Parathyroid adenoma (tissue), 2 donors: Measurements from ENCODE around the gene RBKS.

Experiments used
- H2AFZ ChIP-seq: fragments of 300-600 bp; sonication (generic); one replicate; pipeline ENCODE4 v1.7.0; 2017; ENCODE audit warnings: antibody characterized with exemption, mild to moderate bottlenecking
- H3K27ac ChIP-seq: fragments of 300-600 bp; sonication (generic); one replicate; pipeline ENCODE4 v1.7.0; 2017
- H3K27me3 ChIP-seq: fragments of 300-600 bp; sonication (generic); one replicate; pipeline ENCODE4 v1.7.0; 2017; ENCODE audit warnings: low read length; ENCODE audit not compliant: control insufficient read depth, insufficient read depth
- H3K36me3 ChIP-seq: fragments of 300-600 bp; sonication (generic); one replicate; pipeline ENCODE4 v1.7.0; 2017; ENCODE audit warnings: low read length; ENCODE audit not compliant: control insufficient read depth, insufficient read depth
- H3K4me1 ChIP-seq: fragments of 300-600 bp; sonication (generic); one replicate; pipeline ENCODE4 v1.7.0; 2017; ENCODE audit warnings: control low read depth
- H3K4me2 ChIP-seq: fragments of 300-600 bp; sonication (generic); one replicate; pipeline ENCODE4 v1.7.0; 2017; ENCODE audit warnings: low read length
- H3K4me3 ChIP-seq: fragments of 300-600 bp; sonication (generic); one replicate; pipeline ENCODE4 v1.7.0; 2017; ENCODE audit warnings: low read depth, low read length
- H3K79me2 ChIP-seq: fragments of 300-600 bp; sonication (generic); one replicate; pipeline ENCODE4 v1.7.0; 2017; ENCODE audit warnings: control low read depth
- H3K9ac ChIP-seq: fragments of 300-600 bp; sonication (generic); one replicate; pipeline ENCODE4 v1.7.0; 2017; ENCODE audit warnings: mild to moderate bottlenecking
- H3K9me3 ChIP-seq: fragments of 300-600 bp; sonication (generic); one replicate; pipeline ENCODE4 v1.7.0; 2017; ENCODE audit warnings: low read length; ENCODE audit not compliant: control insufficient read depth
- TF ChIP-seq, protein P1 (sequence below): fragments of 300-600 bp; sonication (generic); IDR thresholded peaks from one replicate; pipeline ENCODE4 v1.7.0; 2017; ENCODE audit warnings: antibody characterized with exemption, mild to moderate bottlenecking
- donor health status: primary hyperparathyroidism.

Gene RBKS

DNA sequence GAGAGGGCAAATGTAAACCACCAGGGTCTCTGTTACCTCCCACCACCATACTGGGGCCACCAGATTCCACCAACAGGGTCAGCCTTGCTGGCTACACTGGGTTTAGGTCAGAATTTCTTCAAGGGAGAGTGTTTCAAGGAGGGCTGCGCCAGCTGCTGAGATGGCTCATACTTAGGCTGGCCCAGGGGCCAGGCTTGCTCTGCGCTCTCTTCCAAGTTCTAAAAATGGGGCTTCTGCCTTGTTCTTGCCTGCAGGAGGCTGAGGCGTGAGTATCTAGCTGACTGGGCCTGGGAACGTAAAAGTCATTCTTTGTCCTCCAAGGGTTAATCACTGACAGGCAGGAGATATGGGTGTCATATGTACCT lies 90.6 kb downstream of the RBKS start:
- no peaks in the 10 kb centered on the region for H3K9me3 ChIP-seq
- H3K9ac ChIP-seq, result no peak overlapping the region
- H3K4me1 ChIP-seq, result no peaks in the 10 kb centered on the region
- TF ChIP-seq, protein P1, sequence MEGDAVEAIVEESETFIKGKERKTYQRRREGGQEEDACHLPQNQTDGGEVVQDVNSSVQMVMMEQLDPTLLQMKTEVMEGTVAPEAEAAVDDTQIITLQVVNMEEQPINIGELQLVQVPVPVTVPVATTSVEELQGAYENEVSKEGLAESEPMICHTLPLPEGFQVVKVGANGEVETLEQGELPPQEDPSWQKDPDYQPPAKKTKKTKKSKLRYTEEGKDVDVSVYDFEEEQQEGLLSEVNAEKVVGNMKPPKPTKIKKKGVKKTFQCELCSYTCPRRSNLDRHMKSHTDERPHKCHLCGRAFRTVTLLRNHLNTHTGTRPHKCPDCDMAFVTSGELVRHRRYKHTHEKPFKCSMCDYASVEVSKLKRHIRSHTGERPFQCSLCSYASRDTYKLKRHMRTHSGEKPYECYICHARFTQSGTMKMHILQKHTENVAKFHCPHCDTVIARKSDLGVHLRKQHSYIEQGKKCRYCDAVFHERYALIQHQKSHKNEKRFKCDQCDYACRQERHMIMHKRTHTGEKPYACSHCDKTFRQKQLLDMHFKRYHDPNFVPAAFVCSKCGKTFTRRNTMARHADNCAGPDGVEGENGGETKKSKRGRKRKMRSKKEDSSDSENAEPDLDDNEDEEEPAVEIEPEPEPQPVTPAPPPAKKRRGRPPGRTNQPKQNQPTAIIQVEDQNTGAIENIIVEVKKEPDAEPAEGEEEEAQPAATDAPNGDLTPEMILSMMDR, result no peak
- no peaks in the 10 kb centered on the region for H3K79me2 ChIP-seq
- no peak overlapping the region for H2AFZ ChIP-seq
- no peaks in the 10 kb centered on the region for H3K36me3 ChIP-seq
- H3K4me2 ChIP-seq, result no peak overlapping the region
- no peak overlapping the region for H3K27ac ChIP-seq
- H3K4me3 ChIP-seq, result no peak overlapping the region
- H3K27me3 ChIP-seq, result no peaks in the 10 kb centered on the region

DNA sequence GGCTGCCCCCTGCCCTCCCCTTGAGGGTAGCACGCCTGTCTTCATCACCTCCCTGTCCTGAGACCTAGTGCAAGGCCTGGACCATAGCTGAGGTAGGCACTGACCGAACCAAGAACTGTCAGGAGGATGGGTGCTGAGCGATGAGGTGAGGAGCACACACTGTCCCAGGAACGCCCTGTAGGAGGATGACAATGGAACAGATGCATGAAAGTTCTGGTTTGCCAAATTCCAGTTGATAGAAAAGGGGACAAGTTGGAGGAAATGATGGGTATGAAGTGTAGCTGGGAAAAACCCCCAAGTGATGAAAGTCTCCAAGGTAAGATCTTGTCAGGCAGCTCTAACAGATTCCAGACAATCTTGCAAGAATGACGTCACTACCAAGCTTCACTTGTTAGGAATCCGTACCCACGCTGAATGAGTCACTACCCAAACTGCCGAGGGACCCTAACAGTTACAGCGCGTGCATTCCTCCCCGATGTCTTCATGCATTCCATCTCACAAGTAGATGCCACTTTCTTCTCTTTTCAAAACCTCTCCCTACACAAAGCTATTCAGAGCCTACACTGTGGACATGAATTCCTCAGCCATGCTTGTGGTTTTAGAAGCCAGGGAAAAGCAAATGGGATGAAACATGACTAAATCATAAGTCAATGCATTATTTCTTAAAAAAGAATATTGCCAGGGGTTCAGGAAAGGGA lies 91.1 kb downstream of the RBKS start:
- Histone ChIP-seq H3K9me3 (no peaks in the 10 kb centered on the region), H3K79me2 (no peaks in the 10 kb centered on the region), H3K4me3 (no peak overlapping the region), H2AFZ (no peak overlapping the region), H3K27me3 (no peaks in the 10 kb centered on the region), H3K4me2 (no peak overlapping the region), H3K27ac (no peak overlapping the region), H3K4me1 (no peaks in the 10 kb centered on the region), H3K9ac (no peak overlapping the region), H3K36me3 (no peaks in the 10 kb centered on the region)
- TF ChIP-seq, protein P1, result no peak

DNA sequence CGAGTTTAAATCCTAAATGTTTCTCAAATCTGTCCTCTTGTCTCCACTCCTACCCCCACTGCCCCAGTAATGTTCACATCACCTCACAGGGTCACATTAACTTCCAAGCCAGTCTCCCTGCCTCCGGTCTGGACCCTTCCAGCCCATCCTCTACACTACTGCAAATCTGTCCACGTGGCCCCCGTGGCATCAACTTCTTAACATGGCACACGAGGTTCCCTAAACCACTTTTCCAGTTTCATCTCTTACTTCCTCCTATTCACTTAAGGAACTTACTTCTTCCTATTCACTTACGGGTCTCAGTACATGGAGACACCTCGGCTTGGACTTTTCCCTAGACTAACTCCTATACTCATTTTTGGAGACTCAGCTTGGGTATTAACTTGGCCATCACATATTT lies 91.7 kb downstream of the RBKS start:
- Histone ChIP-seq H3K4me1 (no peaks in the 10 kb centered on the region), H3K27me3 (no peaks in the 10 kb centered on the region), H3K79me2 (no peaks in the 10 kb centered on the region), H3K4me2 (no peak overlapping the region), H3K36me3 (no peaks in the 10 kb centered on the region), H2AFZ (no peak overlapping the region), H3K9ac (no peak overlapping the region), H3K27ac (no peak overlapping the region), H3K9me3 (no peaks in the 10 kb centered on the region), H3K4me3 (no peak overlapping the region)
- TF ChIP-seq, protein P1, result no peak

DNA sequence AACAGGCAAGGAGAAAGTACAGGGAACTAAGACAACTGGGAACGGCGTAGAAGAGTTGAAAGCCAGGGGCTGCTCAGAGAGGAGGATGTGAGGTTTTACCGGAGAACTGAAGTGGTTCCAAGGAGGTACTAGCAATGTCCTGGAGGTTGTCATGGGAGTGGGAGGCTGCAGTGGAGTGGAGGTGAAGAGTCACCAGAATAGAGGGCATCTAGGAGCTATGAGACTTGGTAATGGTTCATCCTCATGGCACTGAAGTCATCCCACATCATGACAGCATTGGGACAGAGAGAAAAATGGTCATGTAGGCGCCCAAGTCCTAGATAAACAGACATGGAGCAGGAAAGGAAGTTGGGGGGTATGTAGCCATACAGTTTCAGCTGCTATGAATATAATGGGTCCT lies 92.3 kb downstream of the RBKS start:
- Histone ChIP-seq H3K27me3 (no peaks in the 10 kb centered on the region), H3K9me3 (no peaks in the 10 kb centered on the region), H3K79me2 (no peaks in the 10 kb centered on the region), H3K4me2 (no peak overlapping the region), H2AFZ (no peak overlapping the region), H3K4me3 (no peak overlapping the region), H3K9ac (no peak overlapping the region), H3K36me3 (no peaks in the 10 kb centered on the region), H3K4me1 (no peaks in the 10 kb centered on the region), H3K27ac (no peak overlapping the region)
- TF ChIP-seq, protein P1, result no peak
